ENCODE results near the gene PRSS57. TPM values are rescaled to one million over a fixed set of nuclear protein-coding genes. Genes with fewer than 3 reads are reported as not detected.

Gene PRSS57
- total and polyA plus RNA-seq, 2 of the 13 experiments (the other 11 are each of a cell fraction or from before 2014, with no cell fraction given), result 0.12 TPM; not detected in 1

DNA sequence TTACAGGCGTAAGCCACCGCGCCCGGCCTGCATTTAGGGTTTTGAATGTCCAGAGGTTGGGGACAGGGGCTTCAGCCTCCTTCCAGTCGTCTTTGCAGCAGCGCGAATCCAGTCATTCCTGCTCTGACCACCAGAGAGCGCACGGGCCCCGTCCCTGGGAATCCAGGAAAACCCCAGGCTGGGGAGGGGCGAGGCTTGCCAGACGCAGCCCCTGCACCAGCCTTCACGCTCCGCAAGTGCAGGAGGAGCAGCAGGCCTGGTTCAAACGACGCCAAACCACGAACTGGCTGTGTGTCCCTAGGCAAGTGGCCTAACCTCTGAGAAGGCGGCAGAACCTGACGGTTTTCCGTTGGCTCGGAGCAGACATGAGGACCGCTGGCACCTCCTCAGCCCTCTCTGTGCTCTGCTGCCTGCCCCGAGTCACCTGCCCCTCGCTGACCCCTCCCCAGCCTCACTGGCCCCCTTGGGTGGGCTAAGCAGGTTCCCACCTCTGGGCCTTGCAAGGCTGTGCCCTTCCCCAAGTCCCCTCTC, 30.3 kb downstream of the PRSS57 start (continued):
- TF ChIP-seq, protein P1, sequence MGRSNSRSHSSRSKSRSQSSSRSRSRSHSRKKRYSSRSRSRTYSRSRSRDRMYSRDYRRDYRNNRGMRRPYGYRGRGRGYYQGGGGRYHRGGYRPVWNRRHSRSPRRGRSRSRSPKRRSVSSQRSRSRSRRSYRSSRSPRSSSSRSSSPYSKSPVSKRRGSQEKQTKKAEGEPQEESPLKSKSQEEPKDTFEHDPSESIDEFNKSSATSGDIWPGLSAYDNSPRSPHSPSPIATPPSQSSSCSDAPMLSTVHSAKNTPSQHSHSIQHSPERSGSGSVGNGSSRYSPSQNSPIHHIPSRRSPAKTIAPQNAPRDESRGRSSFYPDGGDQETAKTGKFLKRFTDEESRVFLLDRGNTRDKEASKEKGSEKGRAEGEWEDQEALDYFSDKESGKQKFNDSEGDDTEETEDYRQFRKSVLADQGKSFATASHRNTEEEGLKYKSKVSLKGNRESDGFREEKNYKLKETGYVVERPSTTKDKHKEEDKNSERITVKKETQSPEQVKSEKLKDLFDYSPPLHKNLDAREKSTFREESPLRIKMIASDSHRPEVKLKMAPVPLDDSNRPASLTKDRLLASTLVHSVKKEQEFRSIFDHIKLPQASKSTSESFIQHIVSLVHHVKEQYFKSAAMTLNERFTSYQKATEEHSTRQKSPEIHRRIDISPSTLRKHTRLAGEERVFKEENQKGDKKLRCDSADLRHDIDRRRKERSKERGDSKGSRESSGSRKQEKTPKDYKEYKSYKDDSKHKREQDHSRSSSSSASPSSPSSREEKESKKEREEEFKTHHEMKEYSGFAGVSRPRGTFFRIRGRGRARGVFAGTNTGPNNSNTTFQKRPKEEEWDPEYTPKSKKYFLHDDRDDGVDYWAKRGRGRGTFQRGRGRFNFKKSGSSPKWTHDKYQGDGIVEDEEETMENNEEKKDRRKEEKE (IDR thresholded peaks at IDR 0.05), result no peak
- TF ChIP-seq PRPF4 (IDR thresholded peaks at IDR 0.05; ENCODE audit: low read depth, low read length, poor library complexity, severe bottlenecking) (no peak), ZFAT (CRISPR knock-in tag; conservative IDR thresholded peaks at IDR 0.05) (no peak), NONO (IDR thresholded peaks at IDR 0.05) (no peak), NONO (CRISPR knock-in tag; conservative IDR thresholded peaks at IDR 0.05) (0 out of 2 replicates have a peak, but pooled peaks have one; percentile 39), BORCS8-MEF2B (CRISPR knock-in tag; IDR thresholded peaks at IDR 0.05) (peak; percentile 85), ZNF766 (CRISPR knock-in tag; IDR thresholded peaks at IDR 0.05; ENCODE audit: borderline replicate concordance) (peak; percentile 55; the same call in 1 of the 2 replicates), SETDB1 (CRISPR knock-in tag; IDR thresholded peaks at IDR 0.05; ENCODE audit: borderline replicate concordance) (0 out of 2 replicates have a peak, but pooled peaks have one; percentile 36), ZMYM2 (CRISPR knock-in tag; IDR thresholded peaks at IDR 0.05) (no peak)
- TF ChIP-seq, protein P2, sequence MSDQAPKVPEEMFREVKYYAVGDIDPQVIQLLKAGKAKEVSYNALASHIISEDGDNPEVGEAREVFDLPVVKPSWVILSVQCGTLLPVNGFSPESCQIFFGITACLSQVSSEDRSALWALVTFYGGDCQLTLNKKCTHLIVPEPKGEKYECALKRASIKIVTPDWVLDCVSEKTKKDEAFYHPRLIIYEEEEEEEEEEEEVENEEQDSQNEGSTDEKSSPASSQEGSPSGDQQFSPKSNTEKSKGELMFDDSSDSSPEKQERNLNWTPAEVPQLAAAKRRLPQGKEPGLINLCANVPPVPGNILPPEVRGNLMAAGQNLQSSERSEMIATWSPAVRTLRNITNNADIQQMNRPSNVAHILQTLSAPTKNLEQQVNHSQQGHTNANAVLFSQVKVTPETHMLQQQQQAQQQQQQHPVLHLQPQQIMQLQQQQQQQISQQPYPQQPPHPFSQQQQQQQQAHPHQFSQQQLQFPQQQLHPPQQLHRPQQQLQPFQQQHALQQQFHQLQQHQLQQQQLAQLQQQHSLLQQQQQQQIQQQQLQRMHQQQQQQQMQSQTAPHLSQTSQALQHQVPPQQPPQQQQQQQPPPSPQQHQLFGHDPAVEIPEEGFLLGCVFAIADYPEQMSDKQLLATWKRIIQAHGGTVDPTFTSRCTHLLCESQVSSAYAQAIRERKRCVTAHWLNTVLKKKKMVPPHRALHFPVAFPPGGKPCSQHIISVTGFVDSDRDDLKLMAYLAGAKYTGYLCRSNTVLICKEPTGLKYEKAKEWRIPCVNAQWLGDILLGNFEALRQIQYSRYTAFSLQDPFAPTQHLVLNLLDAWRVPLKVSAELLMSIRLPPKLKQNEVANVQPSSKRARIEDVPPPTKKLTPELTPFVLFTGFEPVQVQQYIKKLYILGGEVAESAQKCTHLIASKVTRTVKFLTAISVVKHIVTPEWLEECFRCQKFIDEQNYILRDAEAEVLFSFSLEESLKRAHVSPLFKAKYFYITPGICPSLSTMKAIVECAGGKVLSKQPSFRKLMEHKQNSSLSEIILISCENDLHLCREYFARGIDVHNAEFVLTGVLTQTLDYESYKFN (CRISPR knock-in tag; conservative IDR thresholded peaks at IDR 0.05), result 0 out of 2 replicates have a peak, but pooled peaks have one; percentile 25
- TF ChIP-seq, protein P3, sequence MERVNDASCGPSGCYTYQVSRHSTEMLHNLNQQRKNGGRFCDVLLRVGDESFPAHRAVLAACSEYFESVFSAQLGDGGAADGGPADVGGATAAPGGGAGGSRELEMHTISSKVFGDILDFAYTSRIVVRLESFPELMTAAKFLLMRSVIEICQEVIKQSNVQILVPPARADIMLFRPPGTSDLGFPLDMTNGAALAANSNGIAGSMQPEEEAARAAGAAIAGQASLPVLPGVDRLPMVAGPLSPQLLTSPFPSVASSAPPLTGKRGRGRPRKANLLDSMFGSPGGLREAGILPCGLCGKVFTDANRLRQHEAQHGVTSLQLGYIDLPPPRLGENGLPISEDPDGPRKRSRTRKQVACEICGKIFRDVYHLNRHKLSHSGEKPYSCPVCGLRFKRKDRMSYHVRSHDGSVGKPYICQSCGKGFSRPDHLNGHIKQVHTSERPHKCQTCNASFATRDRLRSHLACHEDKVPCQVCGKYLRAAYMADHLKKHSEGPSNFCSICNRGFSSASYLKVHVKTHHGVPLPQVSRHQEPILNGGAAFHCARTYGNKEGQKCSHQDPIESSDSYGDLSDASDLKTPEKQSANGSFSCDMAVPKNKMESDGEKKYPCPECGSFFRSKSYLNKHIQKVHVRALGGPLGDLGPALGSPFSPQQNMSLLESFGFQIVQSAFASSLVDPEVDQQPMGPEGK (CRISPR knock-in tag; IDR thresholded peaks at IDR 0.05), result peak; percentile 93
- TF ChIP-seq, protein P4, sequence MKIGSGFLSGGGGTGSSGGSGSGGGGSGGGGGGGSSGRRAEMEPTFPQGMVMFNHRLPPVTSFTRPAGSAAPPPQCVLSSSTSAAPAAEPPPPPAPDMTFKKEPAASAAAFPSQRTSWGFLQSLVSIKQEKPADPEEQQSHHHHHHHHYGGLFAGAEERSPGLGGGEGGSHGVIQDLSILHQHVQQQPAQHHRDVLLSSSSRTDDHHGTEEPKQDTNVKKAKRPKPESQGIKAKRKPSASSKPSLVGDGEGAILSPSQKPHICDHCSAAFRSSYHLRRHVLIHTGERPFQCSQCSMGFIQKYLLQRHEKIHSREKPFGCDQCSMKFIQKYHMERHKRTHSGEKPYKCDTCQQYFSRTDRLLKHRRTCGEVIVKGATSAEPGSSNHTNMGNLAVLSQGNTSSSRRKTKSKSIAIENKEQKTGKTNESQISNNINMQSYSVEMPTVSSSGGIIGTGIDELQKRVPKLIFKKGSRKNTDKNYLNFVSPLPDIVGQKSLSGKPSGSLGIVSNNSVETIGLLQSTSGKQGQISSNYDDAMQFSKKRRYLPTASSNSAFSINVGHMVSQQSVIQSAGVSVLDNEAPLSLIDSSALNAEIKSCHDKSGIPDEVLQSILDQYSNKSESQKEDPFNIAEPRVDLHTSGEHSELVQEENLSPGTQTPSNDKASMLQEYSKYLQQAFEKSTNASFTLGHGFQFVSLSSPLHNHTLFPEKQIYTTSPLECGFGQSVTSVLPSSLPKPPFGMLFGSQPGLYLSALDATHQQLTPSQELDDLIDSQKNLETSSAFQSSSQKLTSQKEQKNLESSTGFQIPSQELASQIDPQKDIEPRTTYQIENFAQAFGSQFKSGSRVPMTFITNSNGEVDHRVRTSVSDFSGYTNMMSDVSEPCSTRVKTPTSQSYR (CRISPR knock-in tag; IDR thresholded peaks at IDR 0.05; ENCODE audit: borderline replicate concordance), result peak; percentile 51; the same call in 1 of the 2 replicates
- TF ChIP-seq, protein P5, sequence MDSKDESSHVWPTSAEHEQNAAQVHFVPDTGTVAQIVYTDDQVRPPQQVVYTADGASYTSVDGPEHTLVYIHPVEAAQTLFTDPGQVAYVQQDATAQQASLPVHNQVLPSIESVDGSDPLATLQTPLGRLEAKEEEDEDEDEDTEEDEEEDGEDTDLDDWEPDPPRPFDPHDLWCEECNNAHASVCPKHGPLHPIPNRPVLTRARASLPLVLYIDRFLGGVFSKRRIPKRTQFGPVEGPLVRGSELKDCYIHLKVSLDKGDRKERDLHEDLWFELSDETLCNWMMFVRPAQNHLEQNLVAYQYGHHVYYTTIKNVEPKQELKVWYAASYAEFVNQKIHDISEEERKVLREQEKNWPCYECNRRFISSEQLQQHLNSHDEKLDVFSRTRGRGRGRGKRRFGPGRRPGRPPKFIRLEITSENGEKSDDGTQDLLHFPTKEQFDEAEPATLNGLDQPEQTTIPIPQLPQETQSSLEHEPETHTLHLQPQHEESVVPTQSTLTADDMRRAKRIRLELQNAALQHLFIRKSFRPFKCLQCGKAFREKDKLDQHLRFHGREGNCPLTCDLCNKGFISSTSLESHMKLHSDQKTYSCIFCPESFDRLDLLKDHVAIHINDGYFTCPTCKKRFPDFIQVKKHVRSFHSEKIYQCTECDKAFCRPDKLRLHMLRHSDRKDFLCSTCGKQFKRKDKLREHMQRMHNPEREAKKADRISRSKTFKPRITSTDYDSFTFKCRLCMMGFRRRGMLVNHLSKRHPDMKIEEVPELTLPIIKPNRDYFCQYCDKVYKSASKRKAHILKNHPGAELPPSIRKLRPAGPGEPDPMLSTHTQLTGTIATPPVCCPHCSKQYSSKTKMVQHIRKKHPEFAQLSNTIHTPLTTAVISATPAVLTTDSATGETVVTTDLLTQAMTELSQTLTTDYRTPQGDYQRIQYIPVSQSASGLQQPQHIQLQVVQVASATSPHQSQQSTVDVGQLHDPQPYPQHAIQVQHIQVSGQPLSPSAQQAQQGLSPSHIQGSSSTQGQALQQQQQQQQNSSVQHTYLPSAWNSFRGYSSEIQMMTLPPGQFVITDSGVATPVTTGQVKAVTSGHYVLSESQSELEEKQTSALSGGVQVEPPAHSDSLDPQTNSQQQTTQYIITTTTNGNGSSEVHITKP (CRISPR knock-in tag; IDR thresholded peaks at IDR 0.05; ENCODE audit: low read depth), result peak; percentile 77; the same call in 1 of the 2 replicates

Measured in HepG2 (cell line).